OCI-LY1 (cell line): Measurements from ENCODE around the gene WNT6.

ENCODE experiments used
- H2AFZ ChIP-seq: fragments of 200-600 bp; sonication (generic), shearing (Covaris generic); 2 replicates; pipeline ENCODE4 v1.6.0; 2014; ENCODE audit warnings: antibody characterized with exemption, mild to moderate bottlenecking, low read length
- H3F3A ChIP-seq: fragments of 200-600 bp; sonication (generic), shearing (Covaris generic); 2 replicates; pipeline ENCODE4 v1.6.0; 2014; ENCODE audit warnings: mild to moderate bottlenecking, antibody characterized with exemption, low read length, moderate library complexity; ENCODE audit not compliant: insufficient read depth
- H3K27ac ChIP-seq: fragments of 200-600 bp; sonication (generic); 2 replicates; pipeline ENCODE4 v1.5.1; 2014; ENCODE audit warnings: low read length, mixed run types, mild to moderate bottlenecking, low read depth; ENCODE audit not compliant: poor library complexity, severe bottlenecking
- H3K27me3 ChIP-seq: fragments of 200-600 bp; sonication (generic); 2 replicates; pipeline ENCODE4 v1.6.0; 2014; ENCODE audit warnings: antibody characterized with exemption, mild to moderate bottlenecking, low read length, moderate library complexity; ENCODE audit not compliant: insufficient read depth
- H3K36me3 ChIP-seq: fragments of 200-600 bp; sonication (generic); 2 replicates; pipeline ENCODE4 v1.6.1; 2014; ENCODE audit warnings: mild to moderate bottlenecking, antibody characterized with exemption, low read length, moderate library complexity, mixed read lengths; ENCODE audit not compliant: insufficient read depth
- H3K4me1 ChIP-seq: fragments of 200-600 bp; sonication (generic); 2 replicates; pipeline ENCODE4 v1.5.1; 2014; ENCODE audit warnings: mild to moderate bottlenecking, low read length, moderate library complexity; ENCODE audit not compliant: insufficient read depth, severe bottlenecking
- H3K4me2 ChIP-seq: fragments of 200-600 bp; sonication (generic), shearing (Covaris generic); 2 replicates; pipeline ENCODE4 v1.6.1; 2014; ENCODE audit warnings: low read length
- H3K4me3 ChIP-seq: fragments of 200-600 bp; sonication (generic); 2 replicates; pipeline ENCODE4 v1.5.1; 2014; ENCODE audit warnings: low read length, low read depth, mild to moderate bottlenecking, mixed read lengths; ENCODE audit not compliant: poor library complexity, severe bottlenecking
- H3K79me2 ChIP-seq: fragments of 200-600 bp; shearing (Covaris generic); 2 replicates; pipeline ENCODE4 v1.6.1; 2016; ENCODE audit warnings: mixed run types, low read length, mixed read lengths; ENCODE audit not compliant: insufficient read depth
- H3K9ac ChIP-seq: fragments of 200-600 bp; sonication (generic), shearing (Covaris generic); 2 replicates; pipeline ENCODE4 v1.6.1; 2014; ENCODE audit warnings: mild to moderate bottlenecking, low read length, mixed read lengths
- H3K9me2 ChIP-seq: fragments of 200-600 bp; sonication (generic), shearing (Covaris generic); 2 replicates; pipeline ENCODE4 v1.6.1; 2014; ENCODE audit warnings: low read depth, mild to moderate bottlenecking, low read length, mixed read lengths
- H3K9me3 ChIP-seq: fragments of 200-600 bp; shearing (Covaris generic); 2 replicates; pipeline ENCODE4 v1.6.1; 2014; ENCODE audit warnings: low read length, mixed read lengths
- H4K20me1 ChIP-seq: fragments of 200-600 bp; sonication (generic), shearing (Covaris generic); 2 replicates; pipeline ENCODE4 v1.6.0; 2016; ENCODE audit warnings: mild to moderate bottlenecking, low read length; ENCODE audit not compliant: insufficient read depth
- EZH2 ChIP-seq: fragments of 200-600 bp; sonication (generic), shearing (Covaris generic); IDR thresholded peaks from 2 replicates; pipeline ENCODE4 v1.8.0; 2017; ENCODE audit warnings: borderline replicate concordance, mixed run types, mild to moderate bottlenecking, antibody characterized with exemption, low read length, moderate library complexity, mixed read lengths
- TF ChIP-seq, protein P1 (sequence below): fragments of 200-600 bp; sonication (generic), shearing (Covaris generic); IDR thresholded peaks from 2 replicates; pipeline ENCODE4 v1.5.1; 2017; ENCODE audit warnings: mild to moderate bottlenecking, antibody characterized with exemption, low read length, moderate library complexity, mixed read lengths

The WNT6 gene

DNA sequence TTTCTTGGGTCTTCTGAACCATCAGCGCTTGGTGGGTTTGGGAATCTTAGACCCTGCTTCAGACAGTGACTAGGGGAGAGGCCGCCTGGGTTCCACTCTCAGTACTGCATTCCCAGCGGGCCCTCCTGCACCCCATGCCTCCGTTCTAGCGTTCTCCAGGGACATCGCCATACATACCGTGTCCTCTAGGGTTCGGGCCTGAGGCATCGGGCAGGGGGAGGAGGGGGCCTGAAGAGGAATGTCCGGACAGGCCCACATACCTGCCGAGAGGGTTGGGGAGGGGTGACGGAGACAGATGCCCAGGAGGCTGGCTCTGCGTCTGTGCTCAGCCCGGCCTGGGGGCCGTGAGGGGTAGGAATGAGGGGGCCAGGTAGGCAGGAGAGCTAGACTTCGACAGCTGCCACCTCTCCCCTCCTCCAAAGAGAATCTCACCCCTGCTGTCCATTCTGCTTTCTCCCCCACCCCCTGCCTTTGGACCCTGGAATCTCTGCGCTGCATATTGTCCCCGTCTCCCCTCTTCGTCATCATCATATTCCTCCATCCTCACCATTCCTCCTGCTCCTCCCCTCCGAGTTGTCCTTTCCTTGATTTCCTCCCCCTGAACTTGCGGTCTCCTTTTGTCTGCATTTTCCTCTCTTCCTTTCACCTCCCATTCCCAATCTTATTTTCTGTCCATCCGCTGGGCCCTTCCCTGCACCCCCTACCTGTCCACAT, 13.2 kb downstream of the WNT6 start:
- Histone ChIP-seq H3F3A (no peaks in the 10 kb centered on the region), H3K36me3 (no peaks in the 10 kb centered on the region), H3K4me1 (peaks cover 32% of the 10 kb centered on the region), H3K4me3 (no peak overlapping the region), H3K27ac (no peak overlapping the region), H3K4me2 (peak overlapping the region; percentile 30; the same call in 1 of the 2 replicates), H3K9me3 (no peaks in the 10 kb centered on the region), H2AFZ (no peak overlapping the region), H3K79me2 (no peaks in the 10 kb centered on the region), H3K9ac (no peak overlapping the region), H4K20me1 (no peaks in the 10 kb centered on the region), H3K27me3 (peaks cover 11% of the 10 kb centered on the region), H3K9me2 (no peaks in the 10 kb centered on the region)
- no peak for TF ChIP-seq EZH2
- TF ChIP-seq, protein P1, sequence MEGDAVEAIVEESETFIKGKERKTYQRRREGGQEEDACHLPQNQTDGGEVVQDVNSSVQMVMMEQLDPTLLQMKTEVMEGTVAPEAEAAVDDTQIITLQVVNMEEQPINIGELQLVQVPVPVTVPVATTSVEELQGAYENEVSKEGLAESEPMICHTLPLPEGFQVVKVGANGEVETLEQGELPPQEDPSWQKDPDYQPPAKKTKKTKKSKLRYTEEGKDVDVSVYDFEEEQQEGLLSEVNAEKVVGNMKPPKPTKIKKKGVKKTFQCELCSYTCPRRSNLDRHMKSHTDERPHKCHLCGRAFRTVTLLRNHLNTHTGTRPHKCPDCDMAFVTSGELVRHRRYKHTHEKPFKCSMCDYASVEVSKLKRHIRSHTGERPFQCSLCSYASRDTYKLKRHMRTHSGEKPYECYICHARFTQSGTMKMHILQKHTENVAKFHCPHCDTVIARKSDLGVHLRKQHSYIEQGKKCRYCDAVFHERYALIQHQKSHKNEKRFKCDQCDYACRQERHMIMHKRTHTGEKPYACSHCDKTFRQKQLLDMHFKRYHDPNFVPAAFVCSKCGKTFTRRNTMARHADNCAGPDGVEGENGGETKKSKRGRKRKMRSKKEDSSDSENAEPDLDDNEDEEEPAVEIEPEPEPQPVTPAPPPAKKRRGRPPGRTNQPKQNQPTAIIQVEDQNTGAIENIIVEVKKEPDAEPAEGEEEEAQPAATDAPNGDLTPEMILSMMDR: no peak

DNA sequence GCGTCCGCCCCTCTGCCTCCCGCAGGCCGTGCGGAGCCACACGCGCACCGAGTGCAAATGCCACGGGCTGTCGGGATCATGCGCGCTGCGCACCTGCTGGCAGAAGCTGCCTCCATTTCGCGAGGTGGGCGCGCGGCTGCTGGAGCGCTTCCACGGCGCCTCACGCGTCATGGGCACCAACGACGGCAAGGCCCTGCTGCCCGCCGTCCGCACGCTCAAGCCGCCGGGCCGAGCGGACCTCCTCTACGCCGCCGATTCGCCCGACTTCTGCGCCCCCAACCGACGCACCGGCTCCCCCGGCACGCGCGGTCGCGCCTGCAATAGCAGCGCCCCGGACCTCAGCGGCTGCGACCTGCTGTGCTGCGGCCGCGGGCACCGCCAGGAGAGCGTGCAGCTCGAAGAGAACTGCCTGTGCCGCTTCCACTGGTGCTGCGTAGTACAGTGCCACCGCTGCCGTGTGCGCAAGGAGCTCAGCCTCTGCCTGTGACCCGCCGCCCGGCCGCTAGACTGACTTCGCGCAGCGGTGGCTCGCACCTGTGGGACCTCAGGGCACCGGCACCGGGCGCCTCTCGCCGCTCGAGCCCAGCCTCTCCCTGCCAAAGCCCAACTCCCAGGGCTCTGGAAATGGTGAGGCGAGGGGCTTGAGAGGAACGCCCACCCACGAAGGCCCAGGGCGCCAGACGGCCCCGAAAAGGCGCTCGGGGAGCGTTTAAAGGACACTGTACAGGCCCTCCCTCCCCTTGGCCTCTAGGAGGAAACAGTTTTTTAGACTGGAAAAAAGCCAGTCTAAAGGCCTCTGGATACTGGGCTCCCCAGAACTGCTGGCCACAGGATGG, 14.0 kb downstream of the WNT6 start:
- Histone ChIP-seq H3F3A (no peaks in the 10 kb centered on the region), H3K36me3 (no peaks in the 10 kb centered on the region), H3K4me1 (peaks cover 39% of the 10 kb centered on the region), H4K20me1 (no peaks in the 10 kb centered on the region), H2AFZ (no peak overlapping the region), H3K4me3 (no peak overlapping the region), H3K27me3 (peaks cover 11% of the 10 kb centered on the region), H3K4me2 (peak overlapping the region; percentile 30; the same call in 1 of the 2 replicates), H3K27ac (no peak overlapping the region), H3K9me3 (no peaks in the 10 kb centered on the region), H3K79me2 (no peaks in the 10 kb centered on the region), H3K9me2 (no peaks in the 10 kb centered on the region), H3K9ac (no peak overlapping the region)
- no peak for TF ChIP-seq EZH2
- TF ChIP-seq, protein P1: no peak

DNA sequence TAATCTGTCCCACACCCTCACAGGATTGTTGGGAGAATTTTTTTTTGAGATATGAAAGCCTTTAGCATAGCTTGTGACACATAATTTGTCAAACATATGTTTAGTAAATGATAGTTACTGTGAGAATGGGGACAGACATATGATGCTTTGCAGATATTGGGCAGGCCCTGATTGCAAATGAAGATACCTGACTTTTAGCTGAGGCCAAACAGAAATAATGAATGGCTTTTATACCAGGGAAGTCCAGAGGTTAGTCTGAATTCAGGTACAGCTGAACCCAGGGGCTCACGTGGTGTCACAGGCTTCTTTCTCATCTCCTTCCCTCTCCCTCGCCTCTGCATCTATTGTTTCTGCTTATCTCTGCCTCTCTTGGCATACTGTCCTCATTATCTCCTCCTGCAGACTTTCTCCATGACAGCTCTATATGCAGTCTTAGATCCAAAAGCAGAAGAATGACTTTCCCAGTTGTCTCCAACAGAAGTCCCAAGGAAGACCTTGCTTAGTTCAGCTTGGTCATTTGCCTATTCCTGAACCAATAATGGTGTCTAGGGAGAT, 16.2 kb downstream of the WNT6 start:
- peaks cover 11% of the 10 kb centered on the region for H3K27me3 ChIP-seq
- no peaks in the 10 kb centered on the region for H4K20me1 ChIP-seq
- H3K27ac ChIP-seq: no peak overlapping the region
- no peaks in the 10 kb centered on the region for H3F3A ChIP-seq
- peaks cover 57% of the 10 kb centered on the region for H3K4me1 ChIP-seq
- TF ChIP-seq, protein P1: no peak
- TF ChIP-seq EZH2: no peak
- H3K4me2 ChIP-seq: no peak overlapping the region
- no peak overlapping the region for H3K4me3 ChIP-seq
- H3K9ac ChIP-seq: no peak overlapping the region
- no peaks in the 10 kb centered on the region for H3K79me2 ChIP-seq
- no peaks in the 10 kb centered on the region for H3K9me2 ChIP-seq
- no peaks in the 10 kb centered on the region for H3K36me3 ChIP-seq
- no peaks in the 10 kb centered on the region for H3K9me3 ChIP-seq
- H2AFZ ChIP-seq: no peak overlapping the region
